GM21737 (cell line): Measurements from ENCODE around the gene FGF12.

Experiments used
- ATAC-seq: cut with Tn5 transposase; IDR thresholded peaks from one replicate; pipeline ENCODE4 v1.9.1; 2021; ENCODE audit warnings: mild to moderate bottlenecking, moderate library complexity; ENCODE audit not compliant: unreplicated experiment

FGF12 gene

GRCh38 chr3:192365571-192365970, 361.8 kb downstream of the FGF12 start:
- no peak for ATAC-seq

GRCh38 chr3:192364316-192364715, 363.0 kb downstream of the FGF12 start:
- no peak for ATAC-seq

DNA sequence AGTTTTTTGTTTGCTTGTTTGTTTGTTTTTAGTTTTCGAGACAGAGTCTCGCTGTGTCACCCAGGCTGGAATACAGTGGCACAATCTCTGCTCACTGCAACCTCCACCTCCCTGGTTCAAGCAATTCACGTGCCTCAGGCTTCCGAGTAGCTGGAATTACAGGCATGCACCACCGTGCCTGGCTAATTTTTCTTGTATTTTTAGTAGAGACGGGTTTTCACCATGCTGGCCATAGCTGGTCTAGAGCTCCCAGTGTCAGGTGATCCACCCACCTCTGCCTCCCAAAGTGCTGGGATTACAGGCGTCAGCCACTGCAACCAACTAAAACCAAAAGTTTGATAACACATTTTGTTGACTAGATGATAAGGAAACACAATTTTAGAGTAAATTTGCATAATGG, 372.7 kb downstream of the FGF12 start:
- ATAC-seq: no peak

DNA sequence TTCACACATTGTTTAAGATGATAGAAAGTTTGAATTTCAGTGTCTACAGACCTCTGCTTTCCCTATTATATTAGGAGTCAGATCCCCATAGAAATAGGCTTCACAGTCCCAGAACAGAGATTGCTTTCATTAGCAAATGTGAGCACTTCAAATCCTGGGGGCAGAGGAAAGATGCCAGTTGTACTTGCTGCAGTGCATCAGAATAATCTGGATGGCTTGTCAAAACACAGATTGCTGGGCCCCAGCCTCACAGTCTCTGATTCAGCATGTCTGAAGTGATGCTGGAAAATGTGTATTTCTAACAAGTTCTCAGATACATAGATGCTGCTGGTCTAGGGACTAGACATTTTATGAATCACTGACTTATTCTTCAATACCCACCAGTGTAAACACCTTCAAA, 375.2 kb downstream of the FGF12 start:
- no peak for ATAC-seq

GRCh38 chr3:192351441-192351840, 375.9 kb downstream of the FGF12 start:
- no peak for ATAC-seq

DNA sequence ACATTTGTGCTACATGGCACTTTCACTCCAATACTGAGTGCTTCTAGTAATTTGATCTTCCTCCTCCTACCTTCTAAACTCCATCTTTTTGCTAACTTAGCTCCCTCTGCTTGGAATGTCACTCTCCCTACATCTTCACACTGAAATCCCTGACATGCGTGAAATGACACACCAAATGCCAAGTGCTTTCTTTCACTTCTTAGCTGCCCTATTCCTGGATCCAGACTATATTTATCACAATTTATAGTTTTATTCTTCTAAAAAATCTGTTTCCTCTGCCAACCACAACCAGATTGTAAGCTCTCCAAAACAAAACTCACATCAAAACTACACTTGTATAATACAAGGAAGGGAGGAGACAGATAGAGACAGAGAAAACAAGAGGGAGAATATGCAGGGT, 387.3 kb downstream of the FGF12 start:
- ATAC-seq: no peak

DNA sequence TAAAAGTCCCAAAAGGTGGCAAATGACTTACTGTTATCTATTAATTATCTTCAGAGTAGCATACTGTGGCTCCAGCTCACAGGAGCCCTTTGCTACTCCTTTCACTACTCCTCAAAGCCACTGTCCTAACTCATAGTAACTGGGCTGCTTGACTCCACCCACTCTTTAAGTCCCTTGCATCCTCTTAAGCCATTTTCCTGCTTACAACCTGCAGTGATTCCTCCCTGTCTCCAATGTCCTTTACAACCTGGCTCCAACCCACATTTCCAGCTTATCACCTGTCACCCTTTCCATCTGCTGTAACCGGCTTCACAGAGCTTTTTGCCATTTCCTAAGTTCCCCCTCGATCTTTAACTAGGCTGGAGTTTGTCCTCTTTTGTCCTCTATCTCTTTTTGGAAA, 388.1 kb downstream of the FGF12 start:
- no peak for ATAC-seq

DNA sequence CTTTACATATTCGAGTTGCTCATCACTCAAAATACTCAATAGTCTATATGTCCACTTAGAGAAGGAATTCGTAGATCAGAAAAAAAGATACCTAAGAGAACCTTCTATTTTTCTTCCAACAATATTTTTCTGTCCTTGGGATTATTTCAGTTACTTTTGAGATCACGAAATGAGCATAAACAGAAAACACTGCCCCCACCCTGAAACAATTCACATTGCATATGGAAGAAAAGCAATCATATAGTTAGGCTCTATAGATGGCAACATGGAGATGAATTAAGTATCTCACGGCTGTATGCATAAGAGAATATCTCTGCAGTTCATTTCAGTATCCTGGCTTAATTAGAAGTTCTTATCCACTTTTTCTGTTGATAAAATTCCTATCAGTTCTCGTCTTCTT, 391.1 kb downstream of the FGF12 start:
- no peak for ATAC-seq

DNA sequence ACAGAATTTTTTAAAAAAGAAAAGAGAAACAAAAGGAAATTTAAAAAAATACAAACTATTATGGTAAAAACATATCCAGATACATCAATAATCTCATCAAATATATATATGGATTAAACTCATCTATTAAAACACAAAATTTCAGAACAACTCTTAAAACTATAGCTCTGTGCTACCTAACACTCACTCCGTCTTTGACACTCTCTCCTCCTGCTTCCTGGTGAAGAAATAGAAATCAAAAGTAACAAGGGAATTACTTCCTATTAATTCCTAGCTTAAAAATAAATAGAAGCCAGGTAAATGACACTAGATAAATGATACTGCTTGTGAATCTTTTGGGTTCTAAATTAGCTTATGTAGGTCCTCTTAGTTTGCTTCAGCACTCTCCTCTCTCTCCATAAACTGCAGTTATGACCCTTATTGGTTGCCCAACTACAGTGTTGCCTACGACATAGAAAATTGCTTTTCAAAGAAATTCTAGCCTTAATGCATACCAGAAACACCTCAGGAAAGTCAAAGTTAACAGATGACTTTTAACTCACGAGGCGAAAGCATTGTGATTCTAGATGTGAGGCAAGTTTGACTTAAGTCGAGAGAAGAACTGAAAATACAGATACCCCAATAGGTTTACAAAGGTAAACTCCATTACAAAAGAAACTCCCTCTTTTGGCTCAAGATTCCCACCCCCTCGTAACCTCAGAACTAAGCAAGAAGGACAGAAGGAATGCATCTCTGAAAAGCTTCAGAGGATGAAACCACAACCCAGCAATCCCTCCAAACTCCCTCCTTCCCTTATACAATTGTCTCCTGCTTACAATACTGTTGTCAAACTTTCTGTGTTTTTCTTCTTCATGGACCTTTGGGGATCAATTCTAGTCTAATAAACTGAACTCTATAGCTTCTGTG, 394.7 kb downstream of the FGF12 start:
- ATAC-seq: no peak

- ATAC-seq: peak; percentile 76
These were observed 395.5 kb downstream of the FGF12 start for GRCh38 chr3:192331749-192332385.

GRCh38 chr3:192326656-192327055, 400.7 kb downstream of the FGF12 start:
- no peak for ATAC-seq

GRCh38 chr3:192317564-192317963, 409.8 kb downstream of the FGF12 start:
- ATAC-seq: no peak

DNA sequence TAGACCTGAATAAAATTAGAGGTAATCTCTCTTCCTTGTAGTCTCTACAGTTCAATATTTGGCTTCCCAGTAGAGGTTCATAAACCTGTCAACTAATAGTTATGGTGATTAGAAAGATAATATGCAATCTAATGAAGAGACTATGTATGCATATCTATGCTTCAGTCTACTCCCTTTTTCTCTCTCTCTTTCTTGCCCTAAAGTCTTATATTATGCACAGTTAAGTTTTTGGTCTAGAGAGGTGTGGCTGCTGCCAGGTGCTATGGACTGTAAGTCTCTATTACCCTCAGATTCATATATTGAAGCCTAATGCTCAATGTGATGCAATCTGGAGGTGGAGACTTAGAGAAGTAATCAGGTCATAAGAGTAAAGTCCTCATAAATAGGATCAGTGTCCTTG, 413.7 kb downstream of the FGF12 start:
- ATAC-seq: no peak

DNA sequence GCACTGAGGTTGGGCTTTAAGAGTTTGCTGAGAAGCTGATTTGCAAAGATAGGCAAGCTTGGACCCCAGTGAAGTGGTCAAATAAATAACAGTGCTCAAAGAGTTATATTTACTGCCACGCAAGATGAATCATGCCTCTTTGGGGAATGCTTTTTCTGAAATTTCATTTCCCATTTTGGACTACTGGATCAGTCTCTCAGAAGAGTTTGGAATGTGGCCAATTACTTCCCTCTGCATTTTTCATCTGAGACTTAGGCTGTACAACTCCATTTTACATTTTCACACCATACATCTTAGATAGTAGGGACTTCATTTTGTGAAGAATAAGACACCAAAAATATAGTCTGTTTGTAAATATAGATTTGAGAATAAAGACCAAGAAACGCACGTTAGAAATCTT, 419.7 kb downstream of the FGF12 start:
- no peak for ATAC-seq

- no peak for ATAC-seq
These were observed 424.1 kb downstream of the FGF12 start for GRCh38 chr3:192303235-192303634.

- no peak for ATAC-seq
These were observed 424.6 kb downstream of the FGF12 start for GRCh38 chr3:192302721-192303120.

DNA sequence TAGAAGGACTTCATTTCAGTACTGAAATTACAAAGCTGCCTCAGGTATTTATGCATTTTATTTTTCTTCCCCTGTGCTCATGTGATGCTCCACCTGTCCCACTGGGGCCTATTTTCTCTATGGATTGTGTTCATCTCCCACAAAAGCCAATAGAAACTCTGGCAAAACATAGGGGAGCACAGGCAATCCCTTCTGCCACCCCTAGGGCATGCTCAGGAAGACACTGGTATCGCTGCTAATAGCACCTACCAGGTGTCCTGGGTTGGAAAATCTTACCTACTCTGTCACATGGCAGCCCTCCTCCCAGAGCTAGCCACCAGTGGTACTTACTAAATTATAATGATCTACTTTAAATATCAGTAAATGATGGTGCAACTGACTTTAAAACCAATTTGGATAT, 427.4 kb downstream of the FGF12 start:
- ATAC-seq: no peak

DNA sequence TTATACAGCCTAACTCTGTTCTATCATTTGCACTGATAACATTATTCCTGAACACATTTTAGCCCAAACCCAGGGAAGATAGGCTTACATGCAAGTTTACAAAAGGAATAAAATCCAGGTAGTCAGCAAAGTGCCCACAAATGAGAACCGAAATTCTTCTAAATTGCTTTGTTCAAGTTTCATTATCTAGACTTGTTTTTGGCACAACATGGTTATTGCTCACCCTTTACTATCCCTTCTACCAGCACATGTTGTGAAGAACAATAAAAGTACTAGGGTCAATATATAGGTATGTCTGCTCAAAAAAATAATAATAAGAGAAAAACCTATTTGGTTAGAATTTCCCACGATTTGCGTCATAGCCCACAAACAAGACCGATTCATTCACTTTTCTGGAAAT, 430.5 kb downstream of the FGF12 start:
- ATAC-seq: no peak

GRCh38 chr3:192284443-192285072, 442.8 kb downstream of the FGF12 start:
- ATAC-seq: no peak

GRCh38 chr3:192281207-192281880, 446.0 kb downstream of the FGF12 start:
- no peak for ATAC-seq

- ATAC-seq: no peak
These were observed 447.7 kb downstream of the FGF12 start for GRCh38 chr3:192279664-192280063.
